ENCODE results near the gene CHAMP1.
"Not testable (repeated sequence)": the region's sequence is repeated elsewhere in the genome, so short reads cannot be mapped to it uniquely, and the experiment has no call there.

GRCh38 chr13:114352763-114353162 lies 38.5 kb downstream of the CHAMP1 start:
- TF ChIP-seq TCF12 (IDR thresholded peaks at IDR 0.05; ENCODE audit: low read depth); MAX (IDR thresholded peaks at IDR 0.05); TAF1 (IDR thresholded peaks at IDR 0.05; ENCODE audit: low read depth); EP300 (IDR thresholded peaks at IDR 0.05; ENCODE audit: borderline replicate concordance); CREB1 (IDR thresholded peaks at IDR 0.05; ENCODE audit: low read depth); YY1 (IDR thresholded peaks at IDR 0.05; ENCODE audit: low read depth); CEBPB (IDR thresholded peaks at IDR 0.05); REST (IDR thresholded peaks at IDR 0.05; ENCODE audit: low read depth); TEAD4 (IDR thresholded peaks at IDR 0.05); EGR1 (IDR thresholded peaks at IDR 0.05); ZBTB7A (IDR thresholded peaks at IDR 0.05; ENCODE audit: low read depth): not testable (repeated sequence)

Measured in Ishikawa (cell line).